Activated CD4-positive, alpha-beta T cell treated with anti-CD3 and anti-CD28 coated beads, Interleukin-2, amount 10 ng/mL, durations not matched to agents 24 days and 14 days (primary cell): Measurements from ENCODE around the gene PRPH2. TPM values are rescaled to one million over a fixed set of nuclear protein-coding genes. Genes with fewer than 3 reads are reported as not detected.
"Not testable (repeated sequence)": the region's sequence is repeated elsewhere in the genome, so short reads cannot be mapped to it uniquely, and the experiment has no call there.

Source experiments
- DNase-seq: peaks from one replicate; pipeline ENCODE4 v3.0.0; 2022
- H3K27ac Mint-ChIP-seq: one replicate; pipeline ENCODE4 v1.8.0; 2022; ENCODE audit warnings: mild to moderate bottlenecking, mixed read lengths
- H3K27me3 Mint-ChIP-seq: one replicate; pipeline ENCODE4 v1.8.0; 2022; ENCODE audit warnings: mixed read lengths
- H3K36me3 Mint-ChIP-seq: one replicate; pipeline ENCODE4 v1.8.0; 2022; ENCODE audit warnings: low read depth, mild to moderate bottlenecking, mixed read lengths
- H3K4me1 Mint-ChIP-seq: one replicate; pipeline ENCODE4 v1.8.0; 2021; ENCODE audit warnings: mixed read lengths
- H3K4me3 Mint-ChIP-seq: one replicate; pipeline ENCODE4 v1.8.0; 2022; ENCODE audit warnings: mild to moderate bottlenecking, moderate library complexity, mixed read lengths
- H3K9me3 Mint-ChIP-seq: one replicate; pipeline ENCODE4 v1.8.0; 2021; ENCODE audit warnings: mixed read lengths
- intact Hi-C: fragments of 100-400 bp; cut with micrococcal nuclease; formaldehyde crosslinking; loops from one replicate; pipeline ENCODE4 v1.15.1; 2023
- total RNA-seq: library from RNA; stranded (reverse); gene quantifications from 2 replicates; pipeline ENCODE4 v1.2.3, GENCODE V29; 2022

PRPH2 gene
- total RNA-seq, 1 donor from 2014 or later: not detected

DNA sequence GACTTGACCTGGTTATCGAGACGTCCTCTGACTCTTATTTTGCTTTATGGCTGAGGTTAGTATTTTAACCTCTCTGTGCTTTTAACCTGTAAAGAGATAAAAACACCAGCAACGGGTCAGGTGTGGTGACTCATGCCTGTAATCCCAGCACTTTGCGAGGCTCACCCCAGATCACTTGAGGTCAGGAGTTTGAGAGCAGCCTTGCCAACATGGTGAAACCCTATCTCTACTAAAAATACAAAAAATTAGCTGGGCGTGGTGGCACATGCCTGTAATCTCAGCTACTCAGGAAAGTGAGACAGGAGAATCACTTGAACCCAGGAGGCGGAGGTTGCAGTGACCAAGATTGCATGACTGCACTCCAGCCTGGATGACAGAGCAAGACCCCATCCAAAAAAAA is 48.0 kb downstream of the PRPH2 start:
- DNase-seq, H3K4me3 Mint-ChIP-seq, H3K27me3 Mint-ChIP-seq, H3K27ac Mint-ChIP-seq, H3K9me3 Mint-ChIP-seq, H3K4me1 Mint-ChIP-seq, intact Hi-C loops: not testable (repeated sequence)
- H3K36me3 Mint-ChIP-seq: peaks cover 64% of the 10 kb centered on the region

- Mint-ChIP-seq H3K9me3 (no peaks in the 10 kb centered on the region), H3K27ac (no peak overlapping the region), H3K27me3 (no peaks in the 10 kb centered on the region), H3K4me3 (no peak overlapping the region), H3K36me3 (peaks cover 52% of the 10 kb centered on the region), H3K4me1 (no peaks in the 10 kb centered on the region)
- no peak for DNase-seq
- intact Hi-C loops: no loop called here
These were observed 57.7 kb downstream of the PRPH2 start for GRCh38 chr6:42664718-42665117.

- Mint-ChIP-seq H3K27me3 (no peaks in the 10 kb centered on the region), H3K36me3 (peaks cover 58% of the 10 kb centered on the region), H3K4me3 (no peak overlapping the region), H3K27ac (no peak overlapping the region), H3K4me1 (no peaks in the 10 kb centered on the region), H3K9me3 (no peaks in the 10 kb centered on the region)
- DNase-seq: peak; percentile 94
- intact Hi-C loops: loop anchor here (1.0 kb wide), 3 partner anchors 65 to 238 kb away; no protein-coding TSS in a partner anchor
These were observed 60.8 kb downstream of the PRPH2 start for GRCh38 chr6:42661540-42662153.

- no peaks in the 10 kb centered on the region for H3K27me3 Mint-ChIP-seq
- H3K9me3 Mint-ChIP-seq: no peaks in the 10 kb centered on the region
- no peak overlapping the region for H3K4me3 Mint-ChIP-seq
- no peak for DNase-seq
- H3K36me3 Mint-ChIP-seq: peaks cover 49% of the 10 kb centered on the region
- no peak overlapping the region for H3K27ac Mint-ChIP-seq
- intact Hi-C loops: no loop called here
- H3K4me1 Mint-ChIP-seq: no peaks in the 10 kb centered on the region
These were observed 62.6 kb downstream of the PRPH2 start for GRCh38 chr6:42659806-42660205.

DNA sequence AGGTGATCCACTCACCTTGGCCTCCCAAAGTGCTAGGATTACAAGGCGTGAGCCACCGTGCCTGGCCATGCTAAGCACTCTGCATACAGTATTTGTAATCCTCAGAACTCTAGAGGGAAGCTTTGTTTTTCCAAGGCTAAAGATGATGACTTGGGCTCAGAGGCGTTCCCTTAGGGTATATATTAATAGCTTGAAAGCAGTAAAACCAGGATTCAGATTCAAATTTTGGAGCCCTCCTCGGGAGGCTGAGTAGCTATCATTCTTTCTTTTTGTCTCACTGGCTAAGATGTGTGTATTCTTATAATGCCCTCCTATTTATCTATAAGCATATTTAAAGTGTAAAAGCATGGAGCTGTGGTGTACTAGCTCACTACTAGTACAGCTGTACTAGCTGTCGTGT is 68.5 kb downstream of the PRPH2 start:
- peaks cover 45% of the 10 kb centered on the region for H3K36me3 Mint-ChIP-seq
- no peaks in the 10 kb centered on the region for H3K9me3 Mint-ChIP-seq
- no peak for DNase-seq
- H3K4me1 Mint-ChIP-seq: no peaks in the 10 kb centered on the region
- no peak overlapping the region for H3K4me3 Mint-ChIP-seq
- no peak overlapping the region for H3K27ac Mint-ChIP-seq
- no peaks in the 10 kb centered on the region for H3K27me3 Mint-ChIP-seq
- intact Hi-C loops: no loop called here

GRCh38 chr6:42652024-42652746 is 70.2 kb downstream of the PRPH2 start:
- Mint-ChIP-seq H3K9me3 (no peaks in the 10 kb centered on the region), H3K4me3 (no peak overlapping the region), H3K27ac (no peak overlapping the region), H3K36me3 (peaks cover 41% of the 10 kb centered on the region), H3K4me1 (no peaks in the 10 kb centered on the region), H3K27me3 (no peaks in the 10 kb centered on the region)
- intact Hi-C loops: no loop called here
- DNase-seq: no peak

Other genes with a start within 250 kb of the PRPH2 start
- 30.1 and 30.8 TPM in 2 replicates for gene UBR2, start 158.6 kb downstream of the PRPH2 start, total RNA-seq
- gene TBCC, start 23.5 kb upstream of the PRPH2 start, total RNA-seq: 18.4 TPM in 2 replicates
- 12.5 and 12.9 TPM in 2 replicates for gene BICRAL, start 59.5 kb upstream of the PRPH2 start, total RNA-seq
- 182 and 189 TPM in 2 replicates for gene RPL7L1, start 157.0 kb upstream of the PRPH2 start, total RNA-seq
- not detected in 2 replicates for gene PTCRA, start 193.5 kb upstream of the PRPH2 start, total RNA-seq
- gene CNPY3, start 206.9 kb upstream of the PRPH2 start, total RNA-seq: 45.9 and 49.0 TPM in 2 replicates
- 0.24 and 0.70 TPM in 2 replicates for gene GNMT, start 238.2 kb upstream of the PRPH2 start, total RNA-seq